HG02759 (cell line): ENCODE measurements around the gene GFOD1.
"Not testable (repeated sequence)": the region's sequence is repeated elsewhere in the genome, so short reads cannot be mapped to it uniquely, and the experiment has no call there.

Experiments
- ATAC-seq: cut with Tn5 transposase; IDR thresholded peaks from one replicate; pipeline ENCODE4 v1.9.1; 2021; ENCODE audit warnings: mild to moderate bottlenecking, moderate library complexity; ENCODE audit not compliant: unreplicated experiment

Gene GFOD1

GRCh38 chr6:13331516-13332348 is 155.7 kb downstream of the GFOD1 start:
- ATAC-seq: no peak

- no peak for ATAC-seq
Observed at GRCh38 chr6:13328875-13329183, 158.6 kb downstream of the GFOD1 start.

GRCh38 chr6:13328076-13328874 is 159.1 kb downstream of the GFOD1 start, which contains the start of gene TBC1D7:
Gene TBC1D7, minus strand, starts transcription at chr6:13328537. Its CDS starts 1,639 bp downstream, at chr6:13326898.
- peak; percentile 95 for ATAC-seq

GRCh38 chr6:13327691-13328075 is 159.7 kb downstream of the GFOD1 start:
- no peak for ATAC-seq

GRCh38 chr6:13326031-13326586 is 161.3 kb downstream of the GFOD1 start:
- ATAC-seq: not testable (repeated sequence)

GRCh38 chr6:13319891-13320564 is 167.4 kb downstream of the GFOD1 start:
- no peak for ATAC-seq

DNA sequence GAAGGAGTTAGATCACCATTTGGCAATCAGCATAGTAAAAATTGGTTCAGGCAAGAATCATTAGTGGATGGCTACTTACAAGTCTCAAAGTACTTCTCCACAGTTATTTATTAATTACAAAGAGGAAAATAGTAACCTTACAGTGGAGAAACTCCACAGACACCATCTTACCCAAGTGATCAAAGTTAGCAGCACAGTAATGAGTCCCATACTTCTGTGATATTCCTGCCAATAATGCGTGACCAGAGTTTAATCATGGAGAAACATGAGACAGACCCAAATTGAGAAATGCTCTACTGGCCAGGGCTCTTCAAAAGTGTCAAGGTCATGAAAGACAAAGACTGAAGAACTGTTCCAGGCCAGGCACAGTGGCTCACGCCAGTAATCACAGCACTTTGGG is 168.6 kb downstream of the GFOD1 start:
- no peak for ATAC-seq

DNA sequence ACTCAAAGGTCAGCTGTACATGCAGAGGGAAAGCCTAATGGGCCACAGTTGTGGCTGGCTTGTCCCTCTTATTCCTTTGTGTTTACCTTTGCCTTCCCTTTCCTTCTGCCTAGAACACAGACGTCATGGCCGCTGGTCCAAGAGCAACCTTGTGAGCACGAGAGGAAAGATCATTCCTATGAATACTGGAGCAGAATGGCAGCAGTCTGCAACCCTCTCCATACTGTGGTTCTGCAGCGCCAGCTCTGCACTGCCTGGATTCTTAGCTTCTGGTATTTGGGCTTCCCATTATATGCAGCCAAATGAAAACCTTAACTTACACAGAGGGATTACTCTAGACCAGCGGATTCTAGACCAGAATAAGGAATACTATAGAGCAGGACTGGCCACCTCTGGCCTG is 171.5 kb downstream of the GFOD1 start:
- ATAC-seq: no peak

GRCh38 chr6:13314806-13315205 is 172.6 kb downstream of the GFOD1 start:
- no peak for ATAC-seq

DNA sequence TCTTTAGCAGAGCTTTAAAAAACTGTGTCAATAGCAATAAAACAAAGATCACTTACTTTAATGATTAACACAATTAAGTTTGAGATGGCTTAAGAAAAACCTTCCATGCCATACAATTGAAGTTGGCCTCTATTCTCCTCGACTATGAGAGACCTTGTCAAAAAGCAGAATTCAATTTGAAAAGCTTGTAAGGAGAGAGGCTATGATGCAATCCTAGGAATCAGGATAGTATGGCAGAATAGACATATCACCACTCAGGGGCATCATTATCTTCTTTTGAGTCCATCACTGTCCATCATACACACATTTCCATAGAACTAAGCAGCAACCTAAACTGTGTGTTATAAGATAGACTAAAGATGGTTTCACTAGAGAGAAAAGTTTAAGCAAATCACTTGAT is 176.2 kb downstream of the GFOD1 start:
- no peak for ATAC-seq

DNA sequence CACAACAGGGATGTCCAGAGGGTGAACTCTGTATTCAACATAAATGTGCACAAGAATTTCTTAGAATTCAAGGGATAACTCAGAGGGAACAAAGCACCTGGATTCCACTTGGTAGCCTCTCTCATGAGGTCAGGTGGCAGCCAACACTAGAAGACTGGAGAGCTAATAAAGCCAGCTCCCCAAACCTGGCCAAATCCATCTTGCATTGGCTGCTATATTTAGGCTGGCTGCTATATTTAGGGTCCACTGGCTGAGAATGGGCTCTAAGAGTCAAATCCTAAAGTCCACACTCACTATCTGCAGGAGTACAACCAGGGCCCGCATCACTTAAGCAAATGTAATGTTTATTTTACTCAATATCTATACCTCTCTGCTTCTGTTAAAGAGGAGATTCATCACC is 179.1 kb downstream of the GFOD1 start:
- ATAC-seq: no peak
